ENCODE measurements around the gene MYOZ1.
"Not testable (repeated sequence)": the region's sequence is repeated elsewhere in the genome, so short reads cannot be mapped to it uniquely, and the experiment has no call there.

The MYOZ1 gene

GRCh38 chr10:73641328-73642060, at the start of gene MYOZ1:
Gene MYOZ1 (minus strand): TSS chr10:73641474. CDS start chr10:73640017, 1,457 bp downstream.
- no peak for DNase-seq (ENCODE audit: low spot score)
- ChIA-PET POLR2A (ENCODE audit: low non-redundant PET) (interaction anchor here (0.6 kb wide), 1 partner anchor 114 kb away, joined by 3 read pairs; no protein-coding TSS in a partner anchor), CTCF (interaction anchor here (0.6 to 1.0 kb wide), 2 partner anchors 109 to 112 kb away, joined by 5 to 7 read pairs; no protein-coding TSS in a partner anchor)
- H3K27ac ChIP-seq: no peak within 1 kb of the TSS
- no peak for TF ChIP-seq CTCF (conservative IDR thresholded peaks at IDR 0.05; ENCODE audit: low read depth)

- H3K27ac ChIP-seq; DNase-seq (ENCODE audit: low spot score); CTCF ChIA-PET; POLR2A ChIA-PET (ENCODE audit: low non-redundant PET): not testable (repeated sequence)
Measured at GRCh38 chr10:73690755-73691154, 49.5 kb upstream of the MYOZ1 start.

- DNase-seq (ENCODE audit: low spot score); POLR2A ChIA-PET (ENCODE audit: low non-redundant PET); H3K27ac ChIP-seq; CTCF ChIA-PET: not testable (repeated sequence)
Measured at GRCh38 chr10:73689596-73689995, 48.3 kb upstream of the MYOZ1 start.

GRCh38 chr10:73687641-73688040, 46.4 kb upstream of the MYOZ1 start:
- DNase-seq (ENCODE audit: low spot score); H3K27ac ChIP-seq; POLR2A ChIA-PET (ENCODE audit: low non-redundant PET); CTCF ChIA-PET: not testable (repeated sequence)

GRCh38 chr10:73674546-73674945, 33.3 kb upstream of the MYOZ1 start:
- DNase-seq (ENCODE audit: low spot score); POLR2A ChIA-PET (ENCODE audit: low non-redundant PET); H3K27ac ChIP-seq; CTCF ChIA-PET: not testable (repeated sequence)

GRCh38 chr10:73668378-73668777, 27.1 kb upstream of the MYOZ1 start:
- H3K27ac ChIP-seq; CTCF ChIA-PET; POLR2A ChIA-PET (ENCODE audit: low non-redundant PET); DNase-seq (ENCODE audit: low spot score): not testable (repeated sequence)

GRCh38 chr10:73666153-73666809, 25.0 kb upstream of the MYOZ1 start:
- POLR2A ChIA-PET (ENCODE audit: low non-redundant PET); H3K27ac ChIP-seq; CTCF ChIA-PET; DNase-seq (ENCODE audit: low spot score): not testable (repeated sequence)

GRCh38 chr10:73665581-73665980, 24.3 kb upstream of the MYOZ1 start:
- DNase-seq (ENCODE audit: low spot score); POLR2A ChIA-PET (ENCODE audit: low non-redundant PET); CTCF ChIA-PET; H3K27ac ChIP-seq: not testable (repeated sequence)

- DNase-seq (ENCODE audit: low spot score); CTCF ChIA-PET; H3K27ac ChIP-seq; POLR2A ChIA-PET (ENCODE audit: low non-redundant PET): not testable (repeated sequence)
Measured at GRCh38 chr10:73664156-73665040, 23.1 kb upstream of the MYOZ1 start.

- CTCF ChIA-PET; POLR2A ChIA-PET (ENCODE audit: low non-redundant PET): not testable (repeated sequence)
Measured at GRCh38 chr10:73663621-73664020, 22.3 kb upstream of the MYOZ1 start.

GRCh38 chr10:73662705-73663104, 21.4 kb upstream of the MYOZ1 start:
- H3K27ac ChIP-seq: not testable (repeated sequence)

More at GRCh38 chr10:73663621-73664020, 22.3 kb upstream of the MYOZ1 start:
- H3K27ac ChIP-seq; DNase-seq (ENCODE audit: low spot score): not testable (repeated sequence)

More at GRCh38 chr10:73662705-73663104, 21.4 kb upstream of the MYOZ1 start:
- DNase-seq (ENCODE audit: low spot score); CTCF ChIA-PET; POLR2A ChIA-PET (ENCODE audit: low non-redundant PET): not testable (repeated sequence)
